Measurements from ENCODE around the gene CHURC1.

- no peak for TF ChIP-seq POLR2A (IDR thresholded peaks at IDR 0.05; ENCODE audit: low read length)
- no peak for TF ChIP-seq GATA1 (IDR thresholded peaks at IDR 0.05; ENCODE audit: low read depth, low read length)
These were observed 31.4 kb downstream of the CHURC1 start for GRCh38 chr14:64945431-64946178.
